SK-N-SH (cell line): Measurements from ENCODE around the gene STK11IP. TPM values are rescaled to one million over a fixed set of nuclear protein-coding genes. Genes with fewer than 3 reads are reported as not detected.

ENCODE experiments used
- CTCF ChIA-PET: fragments of 300-600, 350-600 bp; formaldehyde crosslinking; extraction: SDS; loops from one replicate; lab custom pipeline; 2021; lab: Yijun Ruan, JAX
- POLR2A ChIA-PET: fragments of 350-600 bp; sonication (Branson Sonifier 250); formaldehyde crosslinking; extraction: SDS; loops from one replicate; lab custom pipeline; 2020; ENCODE audit warnings: antibody characterized with exemption, inconsistent platforms; lab: Yijun Ruan, JAX
- DNase-seq: peaks from one replicate; pipeline ENCODE4 v3.0.0; 2012
- H2AFZ ChIP-seq: fragments of 200-600 bp; sonication (generic); 2 replicates; pipeline ENCODE4 v1.8.1; 2016; ENCODE audit warnings: antibody characterized with exemption, mild to moderate bottlenecking, low read depth
- H3F3A ChIP-seq: fragments of 200-600 bp; sonication (generic); replicated peaks from 2 replicates; pipeline ENCODE3; 2016; ENCODE audit warnings: antibody characterized with exemption, mild to moderate bottlenecking; ENCODE audit not compliant: insufficient read depth
- H3K27ac ChIP-seq, 2 experiments: fragments of 200-500 bp in 1 of 2; fragments of 200-600 bp in 1 of 2; sonication (Bioruptor generic) in 1 of 2; sonication (generic), shearing (Covaris generic) in 1 of 2; 2 replicates each; pipeline versions ENCODE4 v1.5.1 to v1.6.1; 2014 to 2016; ENCODE audit warnings: low read depth in 2 of 2, inconsistent platforms in 1 of 2, low read length in 1 of 2, mild to moderate bottlenecking in 1 of 2, mixed read lengths in 1 of 2
- H3K27me3 ChIP-seq: fragments of 200-600 bp; sonication (generic), shearing (Covaris generic); 2 replicates; pipeline ENCODE4 v1.6.1; 2016; ENCODE audit warnings: mixed run types; ENCODE audit not compliant: insufficient read depth
- H3K36me3 ChIP-seq, 2 experiments: fragments of 200-500 bp in 1 of 2; fragments of 200-600 bp in 1 of 2; sonication (Bioruptor generic) in 1 of 2; sonication (generic) in 1 of 2; replicated peaks in 1 of 2; 2 replicates each; pipeline versions ENCODE3 to v1.5.1; 2014 to 2016; ENCODE audit warnings: low read length in 1 of 2, mild to moderate bottlenecking in 1 of 2; ENCODE audit not compliant: insufficient read depth in 2 of 2, control insufficient read depth in 1 of 2
- H3K4me1 ChIP-seq, 2 experiments: fragments of 200-500 bp in 1 of 2; fragments of 200-600 bp in 1 of 2; sonication (Bioruptor generic) in 1 of 2; sonication (generic), shearing (Covaris generic) in 1 of 2; 2 replicates each; pipeline versions ENCODE4 v1.5.1 to v1.6.1; 2014 to 2016; ENCODE audit warnings: low read depth in 1 of 2, low read length in 1 of 2, mixed run types in 1 of 2; ENCODE audit not compliant: insufficient read depth in 2 of 2, control insufficient read depth in 1 of 2
- H3K4me2 ChIP-seq: fragments of 200-600 bp; sonication (generic), shearing (Covaris generic); 2 replicates; pipeline ENCODE4 v1.6.1; 2017; ENCODE audit warnings: mixed run types
- H3K4me3 ChIP-seq, 2 experiments: fragments of 200-500 bp in 1 of 2; fragments of 200-600 bp in 1 of 2; sonication (Bioruptor generic) in 1 of 2; sonication (generic), shearing (Covaris generic) in 1 of 2; 2 replicates each; pipeline versions ENCODE4 v1.5.1 to v1.8.1; 2014 to 2016; ENCODE audit warnings: low read depth in 2 of 2, inconsistent platforms in 1 of 2, low read length in 1 of 2, mild to moderate bottlenecking in 1 of 2, mixed read lengths in 1 of 2, moderate library complexity in 1 of 2
- H3K79me2 ChIP-seq: fragments of 200-600 bp; sonication (generic); 2 replicates; pipeline ENCODE4 v1.8.1; 2017; ENCODE audit warnings: mild to moderate bottlenecking; ENCODE audit not compliant: insufficient read depth
- H3K9ac ChIP-seq: fragments of 200-600 bp; sonication (generic); 2 replicates; pipeline ENCODE4 v1.6.1; 2017; ENCODE audit warnings: mixed run types
- H3K9me2 ChIP-seq: fragments of 200-600 bp; sonication (generic); 2 replicates; pipeline ENCODE4 v1.6.1; 2017; ENCODE audit warnings: mixed run types
- H3K9me3 ChIP-seq: fragments of 200-600 bp; sonication (generic); 2 replicates; pipeline ENCODE4 v1.6.1; 2017; ENCODE audit warnings: mixed run types, mild to moderate bottlenecking, moderate library complexity
- H4K20me1 ChIP-seq: fragments of 200-600 bp; sonication (generic); 2 replicates; pipeline ENCODE4 v1.6.1; 2017; ENCODE audit warnings: mild to moderate bottlenecking, mixed run types; ENCODE audit not compliant: insufficient read depth
- ELF1 ChIP-seq: IDR thresholded peaks from 2 replicates; pipeline ENCODE4 v1.4.0; 2012
- EP300 ChIP-seq, 2 experiments: IDR thresholded peaks; 2 replicates each; pipeline versions ENCODE4 v1.4.0 to v1.6.1; 2012; ENCODE audit warnings: borderline replicate concordance in 1 of 2, low read depth in 1 of 2, low read length in 1 of 2
- FOSL2 ChIP-seq: IDR thresholded peaks from 2 replicates; pipeline ENCODE4 v1.4.0; 2012; ENCODE audit warnings: low read depth, mild to moderate bottlenecking, moderate library complexity, borderline replicate concordance
- GABPA ChIP-seq: IDR thresholded peaks from 2 replicates; pipeline ENCODE4 v1.4.0; 2012; ENCODE audit warnings: low read depth, mild to moderate bottlenecking
- JUND ChIP-seq: IDR thresholded peaks from 2 replicates; pipeline ENCODE4 v1.4.0; 2012
- NFIC ChIP-seq: IDR thresholded peaks from 2 replicates; pipeline ENCODE4 v1.4.0; 2012; ENCODE audit warnings: borderline replicate concordance
- NRF1 ChIP-seq: IDR thresholded peaks from 2 replicates; pipeline ENCODE4 v1.6.1; 2012; ENCODE audit warnings: low read depth, mild to moderate bottlenecking, low read length
- PBX3 ChIP-seq: IDR thresholded peaks from 2 replicates; pipeline ENCODE4; 2012
- POLR2AphosphoS5 ChIP-seq: IDR thresholded peaks from 2 replicates; pipeline ENCODE4 v1.6.1; 2012; ENCODE audit warnings: low read depth, low read length
- RAD21 ChIP-seq: IDR thresholded peaks from 2 replicates; pipeline ENCODE4 v1.6.1; 2012; ENCODE audit warnings: mild to moderate bottlenecking, low read length
- REST ChIP-seq: IDR thresholded peaks from 2 replicates; pipeline ENCODE4 v1.6.1; 2012; ENCODE audit warnings: mild to moderate bottlenecking, low read depth, low read length, moderate library complexity
- RXRA ChIP-seq: IDR thresholded peaks from 2 replicates; pipeline ENCODE4 v1.4.0; 2012; ENCODE audit warnings: low read depth, mild to moderate bottlenecking, borderline replicate concordance
- SIN3A ChIP-seq: IDR thresholded peaks from 2 replicates; pipeline ENCODE4 v1.6.1; 2012; ENCODE audit warnings: low read depth, mild to moderate bottlenecking, low read length, moderate library complexity, borderline replicate concordance
- SMC3 ChIP-seq: IDR thresholded peaks from 2 replicates; pipeline ENCODE4 v1.6.1; 2012; ENCODE audit warnings: low read depth, low read length, improper control_type of control experiment
- TAF1 ChIP-seq: IDR thresholded peaks from 2 replicates; pipeline ENCODE4 v1.6.1; 2012; ENCODE audit warnings: low read depth, mild to moderate bottlenecking, low read length, moderate library complexity, borderline replicate concordance
- TCF12 ChIP-seq: IDR thresholded peaks from 2 replicates; pipeline ENCODE4 v1.4.0; 2012
- USF2 ChIP-seq: fragments of 150-350 bp; IDR thresholded peaks from 2 replicates; pipeline ENCODE4 v1.6.1; 2017; ENCODE audit warnings: antibody characterized with exemption, low read length, low read depth, borderline replicate concordance
- YY1 ChIP-seq: IDR thresholded peaks from 2 replicates; pipeline ENCODE4 v1.4.0; 2012; ENCODE audit warnings: low read depth, mild to moderate bottlenecking
- ZBTB33 ChIP-seq: IDR thresholded peaks from 2 replicates; pipeline ENCODE4 v1.4.0; 2012; ENCODE audit warnings: low read depth, borderline replicate concordance
- WGBS: methylation state at CpG from one replicate; pipeline ENCODE4 v1.1.6; 2017; ENCODE audit warnings: low lambda C conversion rate; 5-methylcytosine and 5-hydroxymethylcytosine counted together
- polyA plus RNA-seq, 3 experiments: library from polyadenylated mRNA; depleted of rRNA; stranded (reverse); fragments of >200 nt; gene quantifications; 2 replicates each; pipeline ENCODE4 v1.2.3, GENCODE V29; 2012

The STK11IP gene
- polyA plus RNA-seq, 1 of the 3 experiments (the other 2 are of a cell fraction) = 22.9 TPM

- no peak overlapping the region for H3K27ac ChIP-seq
- ChIA-PET CTCF (interaction anchor here (1.6 to 7.8 kb wide), 4 partner anchors 12 to 89 kb away, joined by 5 to 59 read pairs (median 8); no protein-coding TSS in a partner anchor), POLR2A (interaction anchor here (1.0 kb wide), 1 partner anchor 68 kb away, joined by 3 read pairs; no protein-coding TSS in a partner anchor)
- no peak overlapping the region for H2AFZ ChIP-seq
- no peak for DNase-seq
- no peak overlapping the region for H3K9ac ChIP-seq
- no peaks in the 10 kb centered on the region for H3K9me2 ChIP-seq
- H3K79me2 ChIP-seq = peaks cover 5% of the 10 kb centered on the region; the same call in 1 of the 2 replicates
- WGBS = 86% methylated on average over 17 of the region's 20 CpGs
- peaks cover 0 to 13% of the 10 kb centered on the region in 2 experiments; a peak in 1 of 4 replicates for H3K4me1 ChIP-seq
- H3K4me2 ChIP-seq = no peak overlapping the region
- no peaks in the 10 kb centered on the region for H3F3A ChIP-seq
- TF ChIP-seq RXRA = no peak
- H3K27me3 ChIP-seq = no peaks in the 10 kb centered on the region
- peaks cover 0 to 5% of the 10 kb centered on the region in 2 experiments for H3K36me3 ChIP-seq
- H3K9me3 ChIP-seq = no peaks in the 10 kb centered on the region
- H4K20me1 ChIP-seq = no peaks in the 10 kb centered on the region
- H3K4me3 ChIP-seq = no peak overlapping the region
Measured at GRCh38 chr2:219629976-219630695, 32.5 kb downstream of the STK11IP start.

- no peak overlapping the region for H3K4me3 ChIP-seq
- H3K79me2 ChIP-seq = peaks cover 5% of the 10 kb centered on the region; the same call in 1 of the 2 replicates
- H4K20me1 ChIP-seq = no peaks in the 10 kb centered on the region
- no peak overlapping the region for H3K4me2 ChIP-seq
- no peak overlapping the region for H3K27ac ChIP-seq
- no peak overlapping the region for H3K9ac ChIP-seq
- H3K9me2 ChIP-seq = no peaks in the 10 kb centered on the region
- peaks cover 0 to 5% of the 10 kb centered on the region in 2 experiments for H3K36me3 ChIP-seq
- H3K9me3 ChIP-seq = no peaks in the 10 kb centered on the region
- WGBS = 83% methylated on average over 17 of the region's 17 CpGs
- peaks cover 0 to 13% of the 10 kb centered on the region in 2 experiments; a peak in 1 of 4 replicates for H3K4me1 ChIP-seq
- peak; percentile 41 for DNase-seq
- POLR2A ChIA-PET = no interaction called here
- H3F3A ChIP-seq = no peaks in the 10 kb centered on the region
- H3K27me3 ChIP-seq = no peaks in the 10 kb centered on the region
- CTCF ChIA-PET = interaction anchor here (1.1 to 7.8 kb wide), 5 partner anchors 11 to 90 kb away, joined by 3 to 59 read pairs (median 8); no protein-coding TSS in a partner anchor
- no peak overlapping the region for H2AFZ ChIP-seq
- TF ChIP-seq JUND (no peak), TAF1 (no peak), ZBTB33 (no peak), SIN3A (no peak), YY1 (no peak), POLR2AphosphoS5 (no peak), RXRA (no peak), TCF12 (no peak), EP300 (IDR thresholded peaks at IDR 0.05; ENCODE audit: borderline replicate concordance in 1 of 2, low read depth in 1 of 2, low read length in 1 of 2) (no peak), ELF1 (no peak), SMC3 (no peak), NRF1 (no peak), RAD21 (no peak), NFIC (no peak), USF2 (no peak), PBX3 (no peak), REST (no peak), FOSL2 (no peak), GABPA (no peak)
Measured at GRCh38 chr2:219630770-219631405, 33.2 kb downstream of the STK11IP start.
